DMS79 treated with DMSO at 0.1 percent for 48 hours (cell line): ENCODE measurements around the gene SMC6.

Source experiments
- DNase-seq: peaks from one replicate; lab custom pipeline; 2025; lab: John Stamatoyannopoulos, UW

The SMC6 gene

DNA sequence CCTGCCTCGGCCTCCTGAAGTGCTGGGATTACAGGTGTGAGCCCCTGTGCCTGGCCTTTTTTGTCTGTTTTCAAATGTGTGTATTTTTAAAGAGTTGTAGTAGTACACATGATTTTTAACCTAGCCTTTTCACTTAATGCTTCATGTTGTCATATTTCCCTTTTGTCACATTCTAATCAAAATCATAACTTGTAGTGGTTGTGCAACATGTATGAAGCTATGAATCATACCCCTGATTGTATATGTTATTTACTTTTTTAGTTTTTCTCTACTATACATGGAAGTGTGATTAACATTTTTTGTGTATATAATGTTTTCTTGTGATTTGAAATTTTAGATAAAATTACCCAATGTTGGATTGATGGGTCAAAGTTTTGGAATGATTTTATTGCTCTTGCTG lies 8.8 kb upstream of the SMC6 start:
- no peak for DNase-seq

DNA sequence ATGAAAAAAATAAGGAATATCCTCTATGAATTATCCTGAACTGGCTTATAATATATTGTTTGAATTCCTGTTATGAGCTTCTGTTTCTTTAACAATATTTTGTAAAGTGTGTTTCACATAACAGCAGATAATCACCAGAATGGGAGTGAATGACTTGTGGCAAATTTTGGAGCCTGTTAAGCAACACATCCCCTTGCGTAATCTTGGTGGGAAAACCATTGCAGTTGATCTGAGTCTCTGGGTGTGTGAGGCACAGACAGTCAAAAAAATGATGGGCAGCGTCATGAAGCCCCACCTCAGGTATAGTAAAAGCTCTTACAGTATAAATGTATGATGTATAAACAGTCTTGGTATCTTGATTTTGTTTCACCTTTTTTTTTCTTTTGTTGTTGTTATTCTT lies 6.2 kb upstream of the SMC6 start:
- DNase-seq = no peak

DNA sequence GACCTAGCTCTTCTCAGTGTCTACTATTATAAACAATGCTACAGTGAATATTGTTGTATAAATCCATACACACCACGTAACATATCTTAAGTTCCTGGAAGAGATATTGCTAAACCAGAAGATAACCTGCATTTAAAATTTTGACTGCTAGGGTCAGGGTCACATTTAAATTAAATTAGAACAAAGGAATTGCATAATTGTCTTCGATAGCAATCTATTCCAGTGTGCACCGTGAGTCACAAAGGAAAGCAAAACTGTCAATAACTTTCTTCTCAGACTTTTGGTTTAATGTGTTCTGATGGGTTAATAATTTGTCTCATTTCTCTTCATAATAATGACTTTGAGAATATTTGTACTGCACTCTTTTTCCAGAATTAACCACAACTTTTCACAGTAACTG lies 4.5 kb upstream of the SMC6 start:
- DNase-seq = no peak

DNA sequence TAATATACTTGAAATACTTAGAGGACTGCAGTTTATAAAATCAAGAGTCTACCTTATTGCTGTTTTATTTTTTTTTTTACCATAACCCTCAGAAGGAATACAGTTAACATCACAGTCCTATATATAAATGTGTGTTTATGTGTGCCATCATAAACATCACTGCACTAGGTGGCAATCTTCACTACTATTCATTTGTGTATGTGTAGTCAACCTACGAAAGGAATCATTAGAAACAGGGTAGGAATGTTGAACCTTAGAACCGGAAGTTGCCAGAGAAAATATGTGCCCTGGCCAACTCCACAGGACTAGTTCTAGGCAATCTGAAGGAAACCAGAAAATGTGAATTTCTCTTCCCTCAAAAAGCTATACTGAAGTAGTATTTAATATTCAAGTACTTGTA lies 3.7 kb upstream of the SMC6 start:
- DNase-seq = no peak

DNA sequence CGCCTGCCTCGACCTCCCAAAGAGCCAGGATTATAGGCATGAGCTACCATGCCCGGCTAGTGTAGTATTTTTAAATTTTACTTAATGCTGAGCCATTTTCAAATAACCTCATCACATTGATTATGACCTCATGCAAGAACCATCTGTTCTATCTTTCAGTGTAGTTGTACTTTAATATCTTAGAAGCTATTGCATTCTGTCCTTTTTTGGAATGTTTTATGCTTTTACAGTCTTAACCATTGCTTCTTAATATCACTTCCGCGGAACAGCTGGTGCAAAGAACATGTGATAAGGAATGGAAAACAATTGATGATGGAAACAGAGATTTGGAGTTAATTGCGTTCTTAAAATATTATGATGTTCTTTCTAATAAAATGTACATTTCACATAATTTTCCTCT lies 3.1 kb upstream of the SMC6 start:
- no peak for DNase-seq

DNA sequence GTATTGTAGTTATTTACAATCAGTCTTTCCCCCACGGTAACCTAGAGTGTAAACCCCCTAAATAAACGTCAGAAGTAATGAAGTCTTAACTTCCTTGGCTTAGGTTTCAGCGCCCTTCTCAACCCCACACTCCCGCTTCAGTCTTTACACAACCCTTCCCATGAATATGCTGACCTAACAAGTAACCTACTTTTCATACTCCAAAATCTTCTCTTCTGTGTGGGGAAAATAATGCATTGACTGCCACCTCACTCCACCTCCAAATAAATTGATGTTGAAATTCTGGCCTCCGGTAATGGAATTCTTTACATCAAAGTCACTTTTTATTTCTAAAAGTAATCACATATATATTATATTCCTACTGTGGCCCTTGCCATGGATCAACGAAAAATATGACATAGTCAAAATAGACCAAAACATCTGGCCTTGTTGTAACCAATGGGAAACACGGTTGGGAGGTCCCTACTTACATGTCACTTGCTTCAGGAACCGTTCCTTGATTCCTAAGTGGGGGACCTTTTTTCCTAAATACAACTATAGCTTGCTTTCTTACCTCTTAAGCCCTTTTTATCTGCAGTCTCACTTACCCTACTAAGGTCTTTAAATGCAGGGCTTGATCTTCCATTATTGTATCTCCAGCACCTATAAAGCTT lies 1.3 kb upstream of the SMC6 start:
- DNase-seq = peak; percentile 19

DNA sequence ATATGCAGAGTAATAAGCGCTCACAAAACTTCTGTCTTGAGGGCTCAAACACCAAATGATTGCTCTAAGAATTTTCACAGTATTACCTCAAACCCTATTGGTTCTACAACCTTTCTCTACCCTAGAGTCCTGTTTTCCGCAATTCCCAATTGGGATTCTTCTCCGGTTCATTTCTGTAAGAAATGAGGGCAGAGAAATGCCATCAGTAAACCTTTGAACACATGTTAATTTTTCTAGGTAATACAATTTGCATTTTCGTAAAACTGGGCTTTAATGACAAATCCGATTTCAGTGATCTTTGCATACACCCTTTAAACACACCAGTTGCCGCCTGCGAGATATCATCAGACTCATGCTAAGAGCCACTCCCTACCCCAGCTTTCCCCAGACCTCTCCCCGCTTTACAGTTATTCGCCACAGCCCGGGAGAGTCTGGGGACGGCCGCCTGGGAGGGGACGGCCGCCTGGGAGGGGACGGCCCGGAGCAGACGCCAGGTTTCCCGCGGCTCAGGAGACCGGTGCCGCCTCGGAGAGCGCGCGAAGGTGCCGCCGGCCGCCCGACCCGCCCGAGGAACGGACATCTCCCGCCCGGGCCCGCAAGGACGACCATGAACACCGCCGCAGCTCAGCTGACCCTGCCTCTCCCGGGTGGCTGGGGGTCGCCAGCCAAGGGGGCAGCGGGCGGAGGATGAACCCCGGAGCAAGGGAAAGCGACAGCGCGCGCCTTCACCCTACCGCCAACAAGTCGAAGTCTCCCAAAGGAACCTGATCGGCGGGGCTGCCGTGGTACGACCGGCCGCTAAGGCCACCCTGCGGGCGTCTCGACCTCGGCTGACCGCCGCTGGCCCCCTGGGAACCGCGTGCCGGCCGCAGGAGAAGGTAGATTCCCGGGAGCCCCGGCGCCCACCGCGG lies 463 bp downstream of the SMC6 start:
- peak; percentile 44 for DNase-seq

DNA sequence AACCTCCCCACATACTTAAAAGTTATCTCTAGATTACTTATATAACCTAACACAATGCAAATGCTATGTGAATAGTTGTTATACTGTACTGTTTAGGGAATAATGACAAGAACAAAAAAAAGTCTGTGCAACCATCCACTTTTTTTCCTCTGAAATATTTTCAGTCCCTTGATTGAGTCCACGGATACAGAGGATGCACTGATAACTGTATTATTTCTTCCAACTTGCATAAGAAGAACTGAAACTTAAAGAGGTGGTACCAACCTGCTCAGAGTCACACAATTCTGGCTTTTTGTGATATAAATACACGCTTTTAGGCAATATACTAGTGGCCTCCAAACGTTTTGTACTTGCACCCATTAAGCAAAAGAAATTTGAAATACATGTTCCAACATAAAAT lies 1.4 kb downstream of the SMC6 start:
- DNase-seq = no peak

DNA sequence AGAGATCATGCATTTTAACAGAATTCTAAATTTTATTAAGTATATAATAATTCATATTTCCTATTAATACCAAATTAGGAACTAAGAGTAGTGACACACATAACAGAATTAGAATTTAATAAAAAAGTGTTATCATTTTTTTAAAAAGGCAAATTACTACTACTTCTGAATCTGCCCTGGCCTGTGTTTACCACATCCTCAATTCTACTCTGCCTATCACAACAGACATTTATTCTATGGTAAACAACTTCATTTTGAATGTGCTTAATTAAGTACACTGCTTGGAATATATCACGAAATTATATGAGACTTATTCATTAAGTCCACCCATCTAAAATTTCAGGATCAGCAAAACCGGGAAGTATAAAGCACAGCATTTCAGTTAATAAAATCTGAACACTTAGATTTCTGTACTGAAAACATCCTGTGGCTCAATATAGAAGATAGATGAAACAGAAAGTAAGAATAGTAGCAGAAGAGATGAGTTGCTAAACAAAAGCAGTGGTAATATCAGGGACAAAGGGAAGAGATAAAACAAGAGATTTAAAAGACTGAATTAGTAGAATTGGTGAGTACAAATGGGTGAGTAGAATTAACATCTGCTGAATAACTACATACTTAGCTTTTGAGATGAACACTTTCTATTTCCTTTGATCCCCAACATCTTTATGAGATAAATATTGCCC lies 3.7 kb downstream of the SMC6 start:
- DNase-seq = no peak

DNA sequence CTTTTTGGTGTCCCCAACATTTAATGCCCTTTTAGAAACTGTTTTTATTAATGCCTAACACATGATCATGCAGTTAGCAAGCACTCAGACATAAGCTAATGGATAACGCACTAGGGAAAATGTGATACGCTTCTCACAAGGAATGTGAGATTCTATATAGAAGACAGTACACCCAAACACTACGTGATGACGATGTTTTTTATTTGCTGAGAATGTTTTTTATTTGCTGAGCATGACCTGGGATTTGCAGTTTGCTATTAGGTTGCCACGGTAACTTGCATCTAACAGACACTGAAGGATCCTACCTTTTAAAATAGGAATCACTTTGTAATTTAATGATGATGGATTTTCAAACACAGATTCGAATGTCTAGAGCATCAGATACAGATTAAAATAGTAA lies 4.9 kb downstream of the SMC6 start:
- no peak for DNase-seq

DNA sequence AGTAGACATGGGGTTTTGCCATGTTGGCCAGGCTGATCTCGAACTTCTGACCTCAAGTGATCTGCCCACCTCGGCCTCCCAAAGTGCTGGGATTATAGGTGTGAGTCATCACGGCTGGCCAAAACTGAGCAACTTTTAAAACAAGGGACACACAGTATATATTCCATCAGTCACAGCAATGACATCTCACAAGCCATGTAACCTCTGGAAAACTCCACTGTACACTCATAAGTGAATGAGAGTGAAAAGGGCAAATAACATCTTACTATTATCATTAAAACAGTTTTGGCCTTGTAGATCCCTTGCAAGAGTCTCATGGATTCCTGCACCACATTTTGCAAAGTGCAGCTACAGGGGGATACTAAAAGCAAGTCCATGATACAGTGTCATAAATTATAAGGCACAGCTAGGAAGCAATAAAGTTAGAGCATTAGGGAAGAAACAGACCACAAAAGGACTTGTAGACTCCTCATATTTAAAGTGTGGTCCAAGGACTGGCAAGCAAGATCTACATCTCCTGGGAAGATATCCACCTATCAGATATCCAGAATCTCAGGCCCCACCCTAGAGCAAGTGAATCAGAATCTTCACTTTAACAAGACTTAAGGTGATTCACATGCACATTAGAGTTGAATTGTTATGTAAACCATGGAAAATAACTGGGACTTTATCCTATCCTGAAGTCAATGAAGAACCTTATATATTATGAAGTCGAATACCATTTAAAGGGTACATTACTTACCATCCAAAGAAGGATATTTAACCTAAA lies 5.7 kb downstream of the SMC6 start:
- DNase-seq = no peak

DNA sequence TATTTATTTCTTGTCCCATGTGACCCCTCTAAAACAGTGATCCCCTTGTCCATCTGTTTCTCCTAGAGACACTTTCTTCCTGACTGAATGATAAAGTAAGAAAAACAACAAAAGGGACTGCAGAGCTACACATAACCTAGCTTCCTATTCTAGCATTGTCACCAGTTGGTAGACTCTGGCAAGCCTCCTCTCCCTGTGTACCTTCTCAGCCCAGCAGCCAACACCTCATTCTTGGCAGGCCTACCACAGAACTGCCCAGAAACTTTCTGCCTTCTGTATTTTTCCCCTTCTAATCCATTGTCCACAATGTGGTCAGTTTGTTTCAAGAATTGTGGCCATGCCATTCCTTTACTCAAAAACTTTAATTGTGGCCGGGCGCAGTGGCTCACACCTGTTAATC lies 13.4 kb downstream of the SMC6 start:
- no peak for DNase-seq

DNA sequence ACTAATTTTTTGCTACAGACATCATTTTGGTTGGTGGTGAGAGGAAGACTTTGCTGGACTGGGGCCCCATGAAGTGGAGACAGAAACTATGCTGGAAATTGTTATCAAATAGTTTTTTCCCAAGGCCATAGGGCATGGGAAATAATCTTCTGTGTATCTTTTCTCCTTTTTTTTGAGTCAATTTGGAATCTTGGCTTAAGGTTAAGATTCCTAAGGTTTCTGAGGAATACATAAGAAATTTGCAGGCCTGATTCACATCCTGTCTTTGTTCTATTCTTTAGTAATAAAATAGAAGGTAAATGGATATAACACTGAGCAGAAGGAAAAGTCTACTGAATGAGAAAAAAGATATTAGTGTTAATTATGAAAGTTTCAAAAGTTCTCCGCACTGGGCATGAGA lies 16.6 kb downstream of the SMC6 start:
- no peak for DNase-seq

DNA sequence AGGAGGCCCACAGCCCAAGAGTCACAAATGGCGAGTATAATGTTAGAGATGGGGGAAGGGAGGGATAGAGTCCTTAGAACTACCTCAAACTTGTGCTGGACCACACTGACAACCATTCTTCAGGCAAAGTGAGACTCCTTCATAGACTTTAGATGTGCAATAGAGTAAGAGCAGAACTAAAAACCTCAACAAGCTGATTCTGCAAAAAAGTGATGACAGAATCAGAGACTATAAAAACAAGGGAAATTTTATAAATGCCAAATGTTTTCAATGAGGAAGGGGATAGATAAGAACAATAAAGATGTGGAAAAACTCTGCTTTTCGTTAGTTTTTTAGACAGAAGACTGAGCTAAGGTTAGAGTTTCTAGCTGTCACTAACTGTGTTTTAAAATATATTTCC lies 17.7 kb downstream of the SMC6 start:
- DNase-seq = no peak

DNA sequence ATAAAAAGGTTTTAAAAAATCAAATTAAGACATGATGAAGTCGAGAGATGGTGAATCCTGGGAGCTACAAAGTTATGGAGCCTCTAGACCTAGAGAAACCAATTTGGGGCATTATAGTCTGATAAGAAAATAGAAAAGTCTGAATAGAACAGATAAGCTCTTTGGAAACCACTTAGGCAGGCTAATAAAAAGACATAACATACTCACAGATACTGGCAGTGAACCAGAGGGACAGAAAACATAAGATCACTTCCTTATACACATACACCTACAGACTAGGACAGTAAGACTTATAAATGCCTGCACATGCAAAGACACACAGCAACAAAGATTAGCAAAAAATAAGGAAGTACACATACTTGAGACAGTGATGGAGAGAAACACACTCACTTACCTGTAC lies 20.0 kb downstream of the SMC6 start:
- DNase-seq = no peak

DNA sequence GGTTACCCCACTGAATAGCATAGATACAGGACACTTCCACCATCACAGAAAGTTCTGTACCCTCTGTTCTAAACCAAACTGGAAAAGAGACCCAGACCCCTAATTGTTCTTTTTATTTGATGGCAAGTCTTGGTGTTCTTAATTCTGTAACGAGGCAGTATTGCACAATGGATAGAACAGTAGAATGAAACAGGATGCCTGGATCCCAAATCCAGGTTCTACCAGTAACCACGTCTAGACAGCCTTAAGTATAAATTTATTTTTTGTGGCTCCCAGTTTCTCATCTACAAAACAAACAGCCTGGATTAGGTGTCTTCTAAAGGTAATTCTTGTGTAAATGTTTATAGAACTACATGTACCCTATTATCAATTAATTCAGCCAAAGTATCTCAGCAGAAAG lies 23.7 kb downstream of the SMC6 start:
- DNase-seq = no peak

DNA sequence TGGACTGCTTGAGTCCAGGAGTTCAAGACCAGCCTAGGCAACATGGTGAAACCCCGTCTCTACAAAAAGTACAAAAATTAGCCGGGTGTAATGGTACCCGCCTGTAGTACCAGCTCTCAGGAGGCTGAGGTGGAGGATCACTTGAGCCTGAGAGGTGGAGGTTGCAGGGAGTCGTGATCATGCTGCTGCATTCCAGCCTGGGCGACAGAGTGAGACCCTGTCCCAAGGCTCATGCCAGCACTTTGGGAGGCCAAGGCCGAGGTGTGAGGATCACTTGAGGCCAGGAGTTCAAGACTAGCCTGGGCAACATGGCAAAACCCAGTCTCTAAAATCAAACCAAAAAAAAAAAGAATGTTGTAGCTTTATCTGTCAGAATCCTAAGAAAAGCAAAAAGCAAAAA lies 25.4 kb downstream of the SMC6 start:
- no peak for DNase-seq

DNA sequence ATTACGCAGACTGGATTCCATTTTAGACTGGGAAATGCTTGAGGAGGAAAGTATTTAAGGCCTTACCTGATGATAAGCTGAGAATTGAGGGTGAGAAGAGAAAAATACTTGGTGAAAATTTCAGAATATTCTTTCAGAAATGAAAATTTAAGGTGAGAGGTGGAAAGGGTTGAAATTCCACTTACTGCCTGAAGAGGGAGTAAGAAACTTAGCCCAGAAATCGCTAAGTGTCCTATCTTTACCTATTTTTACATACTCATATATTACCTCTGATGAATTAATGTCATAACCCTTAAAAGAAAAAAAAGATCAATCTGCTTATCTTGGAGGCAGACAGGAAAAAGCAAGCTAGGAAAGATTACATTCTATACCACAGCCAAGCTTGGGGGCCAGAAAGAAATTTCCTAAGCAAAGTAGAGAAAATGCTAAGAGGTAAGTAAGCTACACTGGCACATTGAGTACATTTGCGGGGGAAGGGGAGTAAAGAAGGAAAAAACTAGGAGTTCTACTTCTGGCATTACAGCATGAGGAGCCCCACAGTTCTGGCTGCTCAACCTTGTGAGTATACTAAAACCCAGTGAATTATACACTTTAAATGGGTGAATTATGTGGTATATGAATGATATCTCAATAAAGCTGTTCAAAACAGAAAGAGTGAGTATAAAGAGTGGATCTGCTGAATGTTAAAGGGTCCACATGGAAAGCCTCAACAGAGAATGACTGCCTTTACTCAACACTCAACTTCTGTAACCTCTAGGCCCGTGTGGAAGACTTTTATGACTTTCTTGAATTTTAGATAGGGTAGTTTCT lies 33.8 kb downstream of the SMC6 start:
- DNase-seq = peak; percentile 5

DNA sequence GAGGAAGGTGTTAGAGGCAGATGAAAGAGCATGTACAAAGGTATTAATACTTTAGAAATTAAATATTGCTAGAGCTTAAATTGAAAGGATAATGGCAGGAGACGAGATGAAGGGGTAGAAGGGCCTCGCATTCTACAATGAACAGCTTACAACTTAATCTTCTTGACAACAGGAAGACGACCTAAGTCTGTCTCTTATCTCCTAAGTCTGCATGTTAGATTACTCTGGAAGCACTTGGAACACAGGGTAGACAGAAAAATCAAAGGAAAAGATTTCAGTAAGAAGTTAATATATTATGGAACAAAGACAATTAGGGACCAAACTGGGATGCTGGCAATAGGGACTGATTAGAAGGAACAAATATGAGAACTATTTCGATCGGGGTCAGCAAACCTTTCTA lies 34.9 kb downstream of the SMC6 start:
- no peak for DNase-seq

DNA sequence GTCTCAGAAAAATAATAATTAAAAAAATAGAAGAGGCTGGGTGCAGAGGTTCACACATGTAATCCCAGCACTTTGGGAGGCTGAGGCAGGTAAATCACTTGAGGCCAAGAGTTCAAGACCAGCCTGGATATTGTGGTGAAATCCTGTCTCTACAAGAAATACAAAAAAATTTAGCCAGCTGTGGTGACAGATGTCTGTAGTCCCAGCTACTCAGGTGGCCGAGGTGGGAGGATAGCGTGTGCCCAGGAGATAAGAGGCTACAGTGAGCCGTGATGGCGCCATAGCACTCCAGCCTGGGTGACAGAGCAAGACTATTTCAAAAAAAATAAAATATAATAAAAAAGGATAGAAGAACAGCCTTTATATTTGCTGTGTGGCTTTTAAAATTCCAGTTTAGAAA lies 35.9 kb downstream of the SMC6 start:
- no peak for DNase-seq

DNA sequence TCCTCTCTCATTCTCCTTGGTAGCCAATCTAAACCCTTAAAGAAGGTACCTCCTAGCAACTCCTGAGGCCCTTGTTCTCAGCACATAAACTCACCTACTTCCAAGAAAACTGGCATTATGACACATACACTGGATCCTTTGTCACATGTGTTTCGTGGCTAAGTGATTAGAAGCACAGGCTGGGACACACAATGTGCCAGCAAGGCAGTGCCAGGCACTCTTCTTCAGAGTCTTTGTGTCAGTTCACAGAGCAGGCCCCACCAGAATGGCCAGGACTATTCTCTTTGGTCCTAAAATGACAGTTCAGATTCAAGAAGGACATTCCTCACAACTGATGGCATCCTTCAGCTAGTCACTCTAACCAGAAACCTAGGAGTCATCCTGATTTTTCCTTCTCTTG lies 40.3 kb downstream of the SMC6 start:
- DNase-seq = no peak
